ENCODE measurements around the gene CLMN. TPM values are rescaled to one million over a fixed set of nuclear protein-coding genes. Genes with fewer than 3 reads are reported as not detected.

Gene CLMN
- total RNA-seq, 1 donor from 2014 or later, result 7.7 TPM

DNA sequence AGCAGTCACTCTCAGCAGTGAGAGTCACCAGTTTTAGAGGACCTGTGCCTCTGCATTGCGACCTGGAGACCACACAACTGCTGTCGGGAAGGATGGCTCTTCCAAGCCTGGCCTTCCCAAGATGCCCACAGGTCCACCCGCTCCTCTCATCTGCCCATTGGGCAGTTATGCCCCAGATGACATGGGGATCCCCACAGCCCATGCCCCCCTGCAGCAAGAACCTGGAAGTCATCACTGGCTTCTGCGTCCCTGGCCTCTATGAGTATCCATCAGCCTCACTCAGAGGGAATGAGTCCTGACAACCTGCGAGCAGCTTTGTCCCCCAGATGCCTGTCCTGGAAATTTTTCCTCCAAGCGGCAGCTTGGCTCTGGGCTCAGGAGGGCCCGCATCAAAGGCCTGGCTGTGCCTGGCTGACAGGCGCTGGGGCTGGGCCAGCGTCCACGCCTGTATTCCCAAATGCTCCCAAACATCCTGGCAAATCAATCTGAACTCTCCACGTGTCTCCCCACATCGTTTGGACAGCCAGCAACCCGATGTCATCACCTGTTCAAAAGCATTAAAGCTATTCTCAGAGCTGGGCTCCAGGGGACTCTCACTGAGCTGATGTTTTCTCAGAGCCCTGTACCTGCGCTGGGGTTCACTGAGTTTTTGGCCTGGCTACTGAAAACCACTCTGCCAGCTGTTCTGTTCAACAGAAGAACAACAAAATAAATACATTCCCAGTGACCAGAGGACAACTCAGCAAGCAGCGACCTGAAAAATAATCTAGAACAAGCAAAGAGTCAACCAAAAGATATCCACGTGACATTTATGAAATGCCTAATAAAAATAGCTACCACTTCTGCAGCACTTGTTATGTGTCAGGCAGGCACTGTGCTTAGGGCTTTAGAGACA, 57.8 kb downstream of the CLMN start:
- Mint-ChIP-seq H3K27ac (ENCODE audit: unreplicated experiment) (no peak overlapping the region), H3K27me3 (ENCODE audit: low read depth) (no peaks in the 10 kb centered on the region), H3K4me3 (no peak overlapping the region), H3K4me1 (peaks cover 26% of the 10 kb centered on the region), H3K36me3 (ENCODE audit: low read depth) (no peaks in the 10 kb centered on the region), H3K9me3 (peaks cover 3% of the 10 kb centered on the region)
- TF ChIP-seq, protein P1, sequence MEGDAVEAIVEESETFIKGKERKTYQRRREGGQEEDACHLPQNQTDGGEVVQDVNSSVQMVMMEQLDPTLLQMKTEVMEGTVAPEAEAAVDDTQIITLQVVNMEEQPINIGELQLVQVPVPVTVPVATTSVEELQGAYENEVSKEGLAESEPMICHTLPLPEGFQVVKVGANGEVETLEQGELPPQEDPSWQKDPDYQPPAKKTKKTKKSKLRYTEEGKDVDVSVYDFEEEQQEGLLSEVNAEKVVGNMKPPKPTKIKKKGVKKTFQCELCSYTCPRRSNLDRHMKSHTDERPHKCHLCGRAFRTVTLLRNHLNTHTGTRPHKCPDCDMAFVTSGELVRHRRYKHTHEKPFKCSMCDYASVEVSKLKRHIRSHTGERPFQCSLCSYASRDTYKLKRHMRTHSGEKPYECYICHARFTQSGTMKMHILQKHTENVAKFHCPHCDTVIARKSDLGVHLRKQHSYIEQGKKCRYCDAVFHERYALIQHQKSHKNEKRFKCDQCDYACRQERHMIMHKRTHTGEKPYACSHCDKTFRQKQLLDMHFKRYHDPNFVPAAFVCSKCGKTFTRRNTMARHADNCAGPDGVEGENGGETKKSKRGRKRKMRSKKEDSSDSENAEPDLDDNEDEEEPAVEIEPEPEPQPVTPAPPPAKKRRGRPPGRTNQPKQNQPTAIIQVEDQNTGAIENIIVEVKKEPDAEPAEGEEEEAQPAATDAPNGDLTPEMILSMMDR (conservative IDR thresholded peaks at IDR 0.05), result no peak
- no peak for DNase-seq (ENCODE audit: low read depth, low spot score)

DNA sequence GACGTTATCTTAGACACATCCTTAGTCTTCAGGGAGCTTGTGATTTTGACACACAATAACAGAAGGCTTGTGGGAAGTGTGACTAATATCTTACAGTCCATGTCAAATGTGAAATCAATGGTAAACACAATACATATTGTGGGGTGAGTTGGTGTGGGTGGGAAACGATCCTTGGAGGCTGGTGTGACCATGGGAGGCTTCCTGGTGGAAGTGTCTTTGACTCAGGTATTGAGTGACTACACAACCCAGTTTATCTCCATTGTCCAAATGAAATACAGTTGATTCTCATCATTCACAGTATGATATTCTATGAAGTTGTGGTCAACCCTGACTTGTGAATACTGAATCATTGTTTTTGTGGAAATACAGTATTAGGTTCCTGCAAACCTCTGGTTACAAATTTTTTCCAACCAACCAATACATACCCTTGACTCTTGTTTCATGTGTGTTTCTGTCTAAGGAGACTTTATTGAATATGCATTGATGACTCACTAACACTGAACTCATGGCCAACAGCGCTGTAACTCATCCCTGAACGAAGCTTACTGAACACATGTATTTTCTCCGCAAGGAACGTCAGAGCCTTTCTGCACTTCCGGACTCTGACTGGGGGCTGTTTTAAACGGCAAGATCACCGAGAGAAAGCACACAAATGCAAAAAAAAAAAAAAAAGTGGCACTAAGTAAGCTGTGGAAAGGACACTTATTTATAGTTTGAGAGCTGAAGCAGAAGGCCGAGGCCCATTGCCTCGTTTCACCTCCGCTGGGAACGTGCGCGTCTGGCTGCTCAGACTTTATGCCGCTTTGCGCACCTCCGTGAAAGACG, 59.0 kb downstream of the CLMN start:
- TF ChIP-seq, protein P1 (conservative IDR thresholded peaks at IDR 0.05), result no peak
- DNase-seq (ENCODE audit: low read depth, low spot score), result no peak
- H3K27ac Mint-ChIP-seq (ENCODE audit: unreplicated experiment), result no peak overlapping the region
- peaks cover 33% of the 10 kb centered on the region for H3K4me1 Mint-ChIP-seq
- peaks cover under 1% of the 10 kb centered on the region for H3K9me3 Mint-ChIP-seq
- H3K27me3 Mint-ChIP-seq (ENCODE audit: low read depth), result no peaks in the 10 kb centered on the region
- no peak overlapping the region for H3K4me3 Mint-ChIP-seq
- H3K36me3 Mint-ChIP-seq (ENCODE audit: low read depth), result no peaks in the 10 kb centered on the region

DNA sequence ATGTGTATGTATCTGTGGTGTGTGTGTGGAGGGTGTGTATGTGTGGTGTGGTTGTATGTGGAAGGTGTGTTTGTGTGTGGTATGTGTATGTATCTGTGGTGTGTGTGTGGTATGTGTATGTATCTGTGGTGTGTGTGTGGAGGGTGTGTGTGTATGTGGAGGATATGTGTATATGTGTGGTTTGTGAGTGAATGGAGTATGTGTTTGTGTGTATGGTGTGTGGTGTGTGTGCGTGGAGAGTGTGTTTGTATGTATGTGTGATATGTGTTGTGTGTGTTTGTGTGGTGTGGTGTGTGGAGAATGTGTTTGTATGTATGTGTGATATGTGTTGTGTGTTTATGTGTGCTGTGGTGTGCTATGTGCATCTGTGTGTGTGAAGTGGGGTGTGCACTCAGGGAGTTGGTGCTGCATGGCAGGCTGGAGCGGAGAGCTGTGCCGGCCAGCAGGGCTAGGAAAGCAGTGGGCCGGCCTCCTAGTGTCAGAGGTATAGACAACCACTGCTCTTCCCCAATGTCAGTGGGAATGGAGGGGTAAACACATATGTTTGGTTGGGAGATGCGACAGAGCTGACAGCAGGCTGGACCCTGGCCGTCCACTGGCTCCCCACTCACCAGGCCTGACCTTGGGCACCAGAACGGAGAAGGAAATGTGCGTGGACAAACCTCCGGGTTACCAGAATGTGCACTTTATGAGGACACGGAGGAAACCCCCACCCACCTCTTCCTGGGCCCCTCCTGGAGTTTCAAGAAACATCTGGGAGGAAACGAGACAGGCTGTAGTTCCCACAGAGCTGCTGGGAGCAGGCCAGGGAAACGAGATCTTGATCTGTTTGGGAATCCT, 60.7 kb downstream of the CLMN start:
- H3K27me3 Mint-ChIP-seq (ENCODE audit: low read depth), result no peaks in the 10 kb centered on the region

DNA sequence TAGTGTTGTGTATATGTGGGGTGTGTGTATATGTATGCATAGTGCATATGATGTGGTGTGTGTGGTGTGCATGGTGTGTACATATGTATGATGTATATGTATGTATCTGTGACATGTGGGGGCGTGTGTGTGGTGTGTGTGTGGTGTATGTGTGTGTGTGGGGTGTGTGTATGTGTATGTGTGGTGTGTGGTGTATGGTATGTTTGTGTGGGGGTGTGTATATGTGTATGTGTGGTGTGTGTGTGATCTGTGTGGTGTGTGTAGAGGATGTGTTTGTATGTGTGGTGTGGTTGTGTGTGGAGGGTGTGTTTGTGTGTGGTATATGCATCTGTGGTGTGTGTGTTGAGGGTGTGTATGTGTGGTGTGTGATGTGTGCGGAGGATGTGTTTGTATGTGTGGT, 61.6 kb downstream of the CLMN start:
- no peaks in the 10 kb centered on the region for H3K9me3 Mint-ChIP-seq
- no peak for DNase-seq (ENCODE audit: low read depth, low spot score)
- TF ChIP-seq, protein P1 (conservative IDR thresholded peaks at IDR 0.05), result no peak
- no peaks in the 10 kb centered on the region for H3K36me3 Mint-ChIP-seq (ENCODE audit: low read depth)
- no peaks in the 10 kb centered on the region for H3K27me3 Mint-ChIP-seq (ENCODE audit: low read depth)
- no peak overlapping the region for H3K4me3 Mint-ChIP-seq
- peaks cover 34% of the 10 kb centered on the region for H3K4me1 Mint-ChIP-seq
- no peak overlapping the region for H3K27ac Mint-ChIP-seq (ENCODE audit: unreplicated experiment)

More for the DNA sequence above, 60.7 kb downstream of the CLMN start:
- TF ChIP-seq, protein P1 (conservative IDR thresholded peaks at IDR 0.05), result no peak
- Mint-ChIP-seq H3K4me1 (peaks cover 32% of the 10 kb centered on the region), H3K27ac (ENCODE audit: unreplicated experiment) (no peak overlapping the region), H3K9me3 (no peaks in the 10 kb centered on the region), H3K36me3 (ENCODE audit: low read depth) (no peaks in the 10 kb centered on the region), H3K4me3 (no peak overlapping the region)
- DNase-seq (ENCODE audit: low read depth, low spot score), result no peak

DNA sequence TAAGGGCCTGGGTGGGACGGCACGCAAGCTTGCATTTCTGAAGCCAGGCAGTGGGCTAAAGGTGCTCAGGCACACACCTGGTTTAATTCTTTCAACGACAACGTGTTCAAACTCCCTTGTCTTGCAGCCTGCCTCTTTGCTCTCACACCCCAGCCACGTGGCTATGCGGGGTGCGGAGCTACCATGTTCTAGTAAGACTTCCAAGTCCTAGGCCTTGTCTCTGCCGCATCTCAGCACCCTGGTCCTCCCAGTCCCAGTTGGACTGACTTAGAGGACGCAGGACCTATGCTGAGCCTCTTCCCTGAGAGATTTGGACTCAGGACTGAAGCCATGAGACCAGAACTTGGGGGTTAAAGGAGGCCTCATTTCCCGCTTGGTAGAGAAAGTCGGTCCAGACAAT, 62.2 kb downstream of the CLMN start:
- TF ChIP-seq, protein P1 (conservative IDR thresholded peaks at IDR 0.05), result no peak
- Mint-ChIP-seq H3K27ac (ENCODE audit: unreplicated experiment) (no peak overlapping the region), H3K4me3 (no peak overlapping the region), H3K9me3 (no peaks in the 10 kb centered on the region), H3K36me3 (ENCODE audit: low read depth) (no peaks in the 10 kb centered on the region), H3K27me3 (ENCODE audit: low read depth) (no peaks in the 10 kb centered on the region), H3K4me1 (peaks cover 38% of the 10 kb centered on the region)
- no peak for DNase-seq (ENCODE audit: low read depth, low spot score)
